H1 (cell line): Measurements from ENCODE around the gene REEP2. TPM values are rescaled to one million over a fixed set of nuclear protein-coding genes. Genes with fewer than 3 reads are reported as not detected.

ENCODE experiments used
- BACH1 ChIP-seq: IDR thresholded peaks from 2 replicates; pipeline ENCODE4 v1.6.1; 2012; ENCODE audit warnings: low read length, improper control_type of control experiment
- CBX5 ChIP-seq: fragments of 300-800, 300-1000 bp; sonication (generic); IDR thresholded peaks from 2 replicates; pipeline ENCODE4 v1.7.1; 2016; ENCODE audit warnings: antibody characterized with exemption, low read length, low read depth
- CEBPB ChIP-seq: IDR thresholded peaks from 2 replicates; pipeline ENCODE4 v1.6.1; 2012; ENCODE audit warnings: low read depth, low read length
- CTBP2 ChIP-seq: IDR thresholded peaks from 2 replicates; pipeline ENCODE4 v1.7.0; 2011; ENCODE audit warnings: borderline replicate concordance, mild to moderate bottlenecking, moderate library complexity, mixed read lengths, low read length; ENCODE audit not compliant: insufficient read depth, insufficient read length
- E2F6 ChIP-seq: IDR thresholded peaks from 2 replicates; pipeline ENCODE4 v1.6.1; 2012; ENCODE audit warnings: inconsistent platforms
- FOSL1 ChIP-seq: IDR thresholded peaks from 2 replicates; pipeline ENCODE4 v1.6.1; 2011; ENCODE audit warnings: mild to moderate bottlenecking, low read depth, low read length, moderate library complexity; ENCODE audit not compliant: insufficient read depth
- GTF2F1 ChIP-seq: IDR thresholded peaks from 2 replicates; pipeline ENCODE4 v1.6.1; 2012; ENCODE audit warnings: low read depth, low read length, improper control_type of control experiment, borderline replicate concordance
- HDAC2 ChIP-seq, 2 experiments: fragments of 300-600 bp in 1 of 2; sonication (generic) in 1 of 2; IDR thresholded peaks; 2 replicates each; pipeline ENCODE4 v1.6.1; 2011 to 2012; ENCODE audit warnings: low read depth in 2 of 2, low read length in 2 of 2, mild to moderate bottlenecking in 2 of 2, moderate library complexity in 2 of 2, borderline replicate concordance in 1 of 2, inconsistent platforms in 1 of 2
- NRF1 ChIP-seq: IDR thresholded peaks from 2 replicates; pipeline ENCODE4 v1.6.1; 2011; ENCODE audit warnings: mild to moderate bottlenecking, low read depth, low read length, improper control_type of control experiment
- PHF8 ChIP-seq: fragments of 200-600 bp; sonication (generic); conservative IDR thresholded peaks from 2 replicates; pipeline ENCODE4 v1.7.1; 2012; ENCODE audit warnings: low read depth, mild to moderate bottlenecking, inconsistent platforms, low read length, moderate library complexity
- POLR2A ChIP-seq, 2 experiments: IDR thresholded peaks; 1 replicate in 1 of 2; 2 replicates in 1 of 2; pipeline ENCODE4 v1.6.1; 2011; ENCODE audit warnings: low read depth in 2 of 2, low read length in 2 of 2, mild to moderate bottlenecking in 2 of 2; ENCODE audit errors: control extremely low read depth in 1 of 2
- RAD21 ChIP-seq, 2 experiments: IDR thresholded peaks in 1 of 2; conservative IDR thresholded peaks in 1 of 2; 2 replicates each; pipeline ENCODE4 v1.6.1; 2011; ENCODE audit warnings: low read depth in 2 of 2, low read length in 2 of 2, improper control_type of control experiment in 1 of 2, inconsistent platforms in 1 of 2, mild to moderate bottlenecking in 1 of 2, moderate library complexity in 1 of 2
- RBBP5 ChIP-seq: IDR thresholded peaks from 2 replicates; pipeline ENCODE4 v1.7.1; 2012; ENCODE audit warnings: low read depth, mild to moderate bottlenecking, inconsistent platforms, low read length, moderate library complexity, borderline replicate concordance
- RFX5 ChIP-seq: IDR thresholded peaks from 2 replicates; pipeline ENCODE4 v1.6.1; 2011; ENCODE audit warnings: low read depth, low read length, improper control_type of control experiment, borderline replicate concordance
- SP1 ChIP-seq: IDR thresholded peaks from 2 replicates; pipeline ENCODE4 v1.6.1; 2011; ENCODE audit warnings: low read depth, low read length
- SP2 ChIP-seq: IDR thresholded peaks from 2 replicates; pipeline ENCODE4 v1.6.1; 2012; ENCODE audit warnings: mild to moderate bottlenecking, low read length, inconsistent platforms
- SP4 ChIP-seq: IDR thresholded peaks from 2 replicates; pipeline ENCODE4 v1.6.1; 2012; ENCODE audit warnings: low read length, inconsistent platforms
- SRF ChIP-seq: IDR thresholded peaks from 2 replicates; pipeline ENCODE4 v1.6.1; 2011; ENCODE audit warnings: mild to moderate bottlenecking, low read depth, low read length, moderate library complexity
- TCF12 ChIP-seq: IDR thresholded peaks from 2 replicates; pipeline ENCODE4 v1.6.1; 2011; ENCODE audit warnings: low read depth, mild to moderate bottlenecking, low read length
- USF2 ChIP-seq: IDR thresholded peaks from 2 replicates; pipeline ENCODE4 v1.6.1; 2011; ENCODE audit warnings: low read length, improper control_type of control experiment
- ZNF274 ChIP-seq: IDR thresholded peaks from 2 replicates; pipeline ENCODE4 v1.7.0; 2012; ENCODE audit warnings: low read length, borderline replicate concordance; ENCODE audit errors: extremely low read depth
- polyA plus RNA-seq, 7 experiments: library from polyadenylated mRNA; depleted of rRNA in 3 of 7; stranded (reverse) in 5 of 7; unstranded in 2 of 7; fragments of >200 nt in 5 of 7; fragments of 200-250 nt in 2 of 7; gene quantifications; 1 replicate in 5 of 7; 2 replicates in 1 of 7; 4 replicates in 1 of 7; pipeline versions ENCODE4 v1.2.1 to v1.2.3, GENCODE V29; 2011 to 2013; ENCODE audit warnings: missing spikeins in 2 of 7, mixed read lengths in 2 of 7
- total RNA-seq: library from RNA; stranded (reverse); fragmentation: NEBNext Ultra II Directional; extraction: Animal tissue kit (Norgen Biotek cat#: 25700); gene quantifications from 2 replicates; pipeline ENCODE4 v1.2.1, GENCODE V29; 2021

The REEP2 gene
- total and polyA plus RNA-seq, 2 of the 8 experiments (the other 6 are each of a cell fraction or from before 2014, with no cell fraction given) = 26.5 to 40.2 TPM

- TF ChIP-seq ZNF274 = no peak
- TF ChIP-seq TCF12 = no peak
- no peak for TF ChIP-seq RAD21 (IDR thresholded peaks at IDR 0.05 in 1 of 2, conservative IDR thresholded peaks at IDR 0.05 in 1 of 2; ENCODE audit: low read depth in 2 of 2, low read length in 2 of 2)
- no peak for TF ChIP-seq BACH1
- peak; percentile 39; the same call in 1 of the 2 replicates for TF ChIP-seq PHF8
- no peak for TF ChIP-seq CEBPB
- TF ChIP-seq POLR2A (IDR thresholded peaks at IDR 0.05; ENCODE audit: control extremely low read depth in 1 of 2, low read depth in 2 of 2, low read length in 2 of 2) = no peak
- TF ChIP-seq FOSL1 = no peak
- TF ChIP-seq NRF1 = no peak
- TF ChIP-seq CBX5 = no peak
- no peak for TF ChIP-seq GTF2F1
- TF ChIP-seq SRF = peak; percentile 12; the same call in 1 of the 2 replicates
- no peak for TF ChIP-seq HDAC2 (IDR thresholded peaks at IDR 0.05; ENCODE audit: borderline replicate concordance in 1 of 2, low read depth in 2 of 2, low read length in 2 of 2)
- TF ChIP-seq SP2 = no peak
- no peak for TF ChIP-seq SP4
- no peak for TF ChIP-seq RFX5
- no peak for TF ChIP-seq E2F6
- TF ChIP-seq RBBP5 = no peak
- peak; percentile 11; the same call in 1 of the 2 replicates for TF ChIP-seq USF2
- no peak for TF ChIP-seq SP1
- TF ChIP-seq CTBP2 = no peak
These were observed at the start of gene REEP2 (continued) for GRCh38 chr5:138438724-138439476.
